ENCODE results near the gene GPN3. TPM values are rescaled to one million over a fixed set of nuclear protein-coding genes. Genes with fewer than 3 reads are reported as not detected.

Gene GPN3
- total RNA-seq (ENCODE audit: unreplicated experiment): 17.5 TPM
- long read RNA-seq, transcript GPN3-201 (8 exons, 1,468 nt): major isoform, 20 of 25 reads
- long read RNA-seq, partial matches to known transcripts: 1 of 25 reads
- long read RNA-seq, other reads (novel, unspliced or antisense): 3 of 25 reads

GRCh38 chr12:110468214-110469048 is at the start of gene GPN3, which contains the start of gene FAM216A:
GPN3 (minus strand) TSS chr12:110468257; CDS start chr12:110468203, 54 bp downstream.
FAM216A (plus strand) TSS chr12:110468845; CDS start chr12:110468876, 31 bp downstream.
- Mint-ChIP-seq H3K27me3 (ENCODE audit: unreplicated experiment) (peaks cover 9% of the 10 kb centered on the region), H3K27ac (ENCODE audit: unreplicated experiment) (peak within 1 kb of the TSS; percentile 96), H3K36me3 (ENCODE audit: unreplicated experiment) (no peaks in the 10 kb centered on the region), H3K4me1 (ENCODE audit: low read depth, unreplicated experiment) (peaks cover 10% of the 10 kb centered on the region), H3K9me3 (ENCODE audit: unreplicated experiment) (peaks cover 10% of the 10 kb centered on the region), H3K4me3 (ENCODE audit: unreplicated experiment) (peak within 1 kb of the TSS; percentile 100)
- peak; percentile 96 for DNase-seq
- no peak for TF ChIP-seq CTCF (IDR thresholded peaks at IDR 0.05; ENCODE audit: partially characterized antibody, unreplicated experiment)

GRCh38 chr12:110516995-110517394 is 48.9 kb upstream of the GPN3 start:
- H3K4me1 Mint-ChIP-seq (ENCODE audit: low read depth, unreplicated experiment): no peaks in the 10 kb centered on the region
- no peak overlapping the region for H3K4me3 Mint-ChIP-seq (ENCODE audit: unreplicated experiment)
- H3K27me3 Mint-ChIP-seq (ENCODE audit: unreplicated experiment): no peaks in the 10 kb centered on the region
- DNase-seq: no peak
- H3K27ac Mint-ChIP-seq (ENCODE audit: unreplicated experiment): no peak overlapping the region
- H3K36me3 Mint-ChIP-seq (ENCODE audit: unreplicated experiment): no peaks in the 10 kb centered on the region
- TF ChIP-seq CTCF (IDR thresholded peaks at IDR 0.05; ENCODE audit: partially characterized antibody, unreplicated experiment): no peak
- H3K9me3 Mint-ChIP-seq (ENCODE audit: unreplicated experiment): no peaks in the 10 kb centered on the region

GRCh38 chr12:110514363-110514762 is 46.3 kb upstream of the GPN3 start:
- Mint-ChIP-seq H3K9me3 (ENCODE audit: unreplicated experiment) (no peaks in the 10 kb centered on the region), H3K4me1 (ENCODE audit: low read depth, unreplicated experiment) (no peaks in the 10 kb centered on the region), H3K4me3 (ENCODE audit: unreplicated experiment) (no peak overlapping the region), H3K36me3 (ENCODE audit: unreplicated experiment) (no peaks in the 10 kb centered on the region), H3K27me3 (ENCODE audit: unreplicated experiment) (no peaks in the 10 kb centered on the region), H3K27ac (ENCODE audit: unreplicated experiment) (no peak overlapping the region)
- DNase-seq: no peak
- no peak for TF ChIP-seq CTCF (IDR thresholded peaks at IDR 0.05; ENCODE audit: partially characterized antibody, unreplicated experiment)

GRCh38 chr12:110513842-110514241 is 45.8 kb upstream of the GPN3 start:
- no peaks in the 10 kb centered on the region for H3K4me1 Mint-ChIP-seq (ENCODE audit: low read depth, unreplicated experiment)
- no peaks in the 10 kb centered on the region for H3K27me3 Mint-ChIP-seq (ENCODE audit: unreplicated experiment)

More at GRCh38 chr12:110513842-110514241, 45.8 kb upstream of the GPN3 start:
- no peaks in the 10 kb centered on the region for H3K36me3 Mint-ChIP-seq (ENCODE audit: unreplicated experiment)
- no peaks in the 10 kb centered on the region for H3K9me3 Mint-ChIP-seq (ENCODE audit: unreplicated experiment)
- H3K4me3 Mint-ChIP-seq (ENCODE audit: unreplicated experiment): no peak overlapping the region
- no peak for TF ChIP-seq CTCF (IDR thresholded peaks at IDR 0.05; ENCODE audit: partially characterized antibody, unreplicated experiment)
- DNase-seq: no peak
- H3K27ac Mint-ChIP-seq (ENCODE audit: unreplicated experiment): no peak overlapping the region
